Activated naive CD4-positive, alpha-beta T cell treated with anti-CD3 and anti-CD28 coated beads, Interleukin-2, amount 50 U/mL, for 16 hours (primary cell): Measurements from ENCODE around the gene RASGRP3.

Experiments
- DNase-seq: peaks from one replicate; pipeline ENCODE4 v3.0.0-alpha.2; 2020

The RASGRP3 gene

DNA sequence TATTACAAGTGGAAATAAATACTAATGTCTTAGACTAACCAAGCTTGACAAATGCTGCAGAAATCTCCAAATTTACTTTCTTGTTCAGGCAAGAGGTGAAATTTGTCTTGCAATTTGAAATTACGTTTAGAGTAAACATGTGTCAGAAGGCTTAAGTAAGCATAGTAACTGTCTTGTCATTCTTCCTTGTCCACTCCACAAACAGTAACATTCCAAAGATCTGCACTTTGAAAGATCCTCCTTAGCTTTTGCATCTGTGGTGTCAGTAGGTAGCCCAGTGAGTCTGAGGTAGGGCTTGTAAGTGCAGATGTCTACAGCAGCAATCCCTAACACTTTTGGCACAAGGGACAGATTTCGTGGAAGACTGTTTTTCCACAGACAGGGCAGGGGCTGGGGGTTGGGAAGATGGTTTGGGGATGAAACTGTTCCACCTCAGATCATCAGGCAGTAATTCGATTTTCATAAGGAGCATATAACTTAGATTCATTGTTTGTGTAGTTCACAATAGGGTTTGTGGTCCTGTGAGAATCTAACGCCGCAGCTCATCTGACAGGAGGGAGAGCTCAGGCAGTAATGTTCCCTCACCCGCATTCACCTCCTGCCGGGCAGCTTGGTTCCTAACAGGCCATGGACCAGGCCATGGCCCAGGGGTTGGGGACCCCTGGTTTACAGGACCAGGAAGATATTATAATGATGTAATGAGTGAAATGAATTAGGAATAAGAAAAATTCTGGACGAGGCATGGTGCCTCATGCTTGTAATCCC is 18.6 kb downstream of the RASGRP3 start:
- DNase-seq = no peak

DNA sequence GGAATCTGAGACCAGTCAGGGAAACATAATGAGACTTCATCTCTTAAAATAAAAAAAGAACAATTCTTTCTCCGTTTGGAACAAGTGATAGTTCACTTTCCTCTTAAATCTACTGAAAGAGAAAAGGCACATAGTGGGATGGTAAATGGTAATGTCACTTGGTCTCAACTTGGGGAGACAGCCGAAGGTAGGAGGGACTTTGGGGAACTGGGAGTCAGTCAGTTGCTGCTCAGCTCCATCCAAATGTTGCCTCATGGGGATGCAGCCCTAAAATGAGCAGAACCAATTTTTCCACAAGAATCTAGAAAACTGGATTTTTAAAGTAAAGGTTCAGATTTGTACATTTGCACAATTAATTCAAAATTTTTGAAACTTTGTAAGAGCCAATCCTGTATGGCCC is 19.2 kb downstream of the RASGRP3 start:
- DNase-seq = no peak

DNA sequence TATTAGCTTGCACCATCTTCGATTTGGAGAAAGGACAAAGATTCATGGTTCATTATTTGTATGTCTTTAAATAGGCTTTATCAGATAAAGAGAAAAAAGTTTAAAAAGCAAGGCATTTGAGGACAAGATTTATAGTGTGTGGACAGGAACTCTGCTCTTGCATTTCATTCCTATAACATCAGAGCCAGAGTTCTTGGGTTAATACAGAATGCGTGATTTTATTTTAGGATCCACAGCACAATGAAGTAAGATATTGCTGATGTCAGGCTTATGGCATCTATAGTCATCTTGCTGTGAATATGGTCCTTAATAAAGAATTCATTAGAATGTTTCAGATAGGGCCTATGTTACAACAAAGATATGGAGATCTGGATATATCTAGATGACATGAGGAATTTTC is 19.7 kb downstream of the RASGRP3 start:
- no peak for DNase-seq

DNA sequence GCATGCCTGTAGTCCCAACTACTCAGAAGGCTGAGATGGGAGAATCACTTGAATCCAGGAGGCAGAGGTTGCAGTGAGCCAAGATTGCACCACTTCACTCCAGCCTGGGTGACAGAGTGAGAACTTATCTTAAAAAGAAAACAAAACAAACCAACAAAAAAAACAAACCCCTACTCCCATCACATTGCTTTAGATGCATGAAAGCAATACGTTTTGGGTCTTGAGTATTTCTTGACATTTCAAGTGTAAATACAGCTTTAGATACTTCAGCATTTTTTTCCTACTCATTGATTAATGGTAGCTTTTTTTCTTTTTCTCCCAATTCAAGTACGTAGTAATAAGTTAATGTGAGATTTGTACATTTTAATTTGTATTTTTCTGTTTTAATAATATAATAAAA is 20.3 kb downstream of the RASGRP3 start:
- no peak for DNase-seq

DNA sequence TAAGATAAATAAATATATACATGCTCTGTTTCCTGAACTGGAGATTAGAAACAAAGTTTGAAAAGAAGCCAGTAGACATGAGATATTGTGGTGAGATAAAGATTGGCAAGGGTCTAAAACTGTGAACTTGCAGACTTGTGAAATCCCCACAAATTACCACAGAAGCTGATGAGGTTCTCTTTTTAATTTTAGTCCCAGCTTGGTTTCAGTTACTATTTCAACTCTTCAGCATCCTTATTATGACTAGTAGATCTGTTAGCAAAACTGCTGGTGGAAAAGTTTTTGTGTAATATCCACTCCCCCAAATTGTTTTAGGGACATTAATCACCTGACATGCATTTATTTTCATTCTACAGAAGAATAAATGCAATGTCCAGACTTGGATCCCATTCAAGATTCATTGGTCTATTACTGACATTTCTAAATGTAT is 20.8 kb downstream of the RASGRP3 start:
- no peak for DNase-seq

DNA sequence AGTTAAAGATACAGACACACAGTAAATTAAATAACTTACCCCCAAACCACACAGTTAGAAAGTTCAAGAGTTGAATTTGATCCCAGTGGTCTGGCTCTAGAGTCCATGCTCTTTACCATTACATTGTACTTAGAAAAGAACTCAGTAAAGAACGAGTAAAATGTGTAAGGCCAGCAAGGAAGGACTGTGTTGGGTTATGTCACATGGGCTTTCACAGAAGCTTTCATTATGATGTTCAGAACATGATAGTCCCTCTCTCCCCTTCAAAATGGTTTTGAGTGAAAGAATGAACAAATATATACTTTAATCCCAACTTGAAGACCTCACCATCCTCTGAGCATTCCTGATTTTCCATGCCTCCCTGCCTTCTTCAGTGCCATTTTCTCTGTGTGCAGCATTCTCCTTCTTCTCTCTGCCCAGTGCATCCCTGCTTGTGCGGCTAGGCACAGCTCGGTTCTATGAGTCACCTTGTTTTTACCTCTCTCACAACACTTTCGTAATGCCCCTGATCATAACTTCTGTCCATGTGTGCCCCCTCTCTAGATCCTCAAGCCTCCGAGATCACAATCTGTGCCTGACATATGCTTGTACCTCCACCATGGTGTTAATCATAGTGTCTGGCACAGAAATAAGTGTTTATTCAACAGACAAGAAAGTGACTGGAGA is 22.0 kb downstream of the RASGRP3 start:
- no peak for DNase-seq

DNA sequence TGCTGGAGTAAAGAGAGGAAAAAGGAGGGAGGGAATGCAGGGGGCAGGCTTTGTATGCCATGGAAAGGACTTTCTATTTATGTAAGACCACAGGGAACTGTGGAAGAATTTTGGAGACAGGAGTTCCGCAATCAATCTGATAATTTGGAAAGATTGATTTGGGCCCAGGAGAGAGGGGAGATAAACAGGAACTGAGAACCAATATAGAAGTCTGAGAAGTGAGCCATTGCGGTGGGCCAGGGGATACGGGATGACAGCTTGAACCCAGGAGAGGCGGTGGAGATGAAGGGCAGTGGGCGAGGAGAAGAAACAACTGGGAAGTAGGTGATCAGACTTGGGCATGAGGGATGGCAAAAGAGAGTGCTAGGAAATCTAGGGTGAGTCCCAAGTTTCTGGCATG is 23.7 kb downstream of the RASGRP3 start:
- DNase-seq = no peak

DNA sequence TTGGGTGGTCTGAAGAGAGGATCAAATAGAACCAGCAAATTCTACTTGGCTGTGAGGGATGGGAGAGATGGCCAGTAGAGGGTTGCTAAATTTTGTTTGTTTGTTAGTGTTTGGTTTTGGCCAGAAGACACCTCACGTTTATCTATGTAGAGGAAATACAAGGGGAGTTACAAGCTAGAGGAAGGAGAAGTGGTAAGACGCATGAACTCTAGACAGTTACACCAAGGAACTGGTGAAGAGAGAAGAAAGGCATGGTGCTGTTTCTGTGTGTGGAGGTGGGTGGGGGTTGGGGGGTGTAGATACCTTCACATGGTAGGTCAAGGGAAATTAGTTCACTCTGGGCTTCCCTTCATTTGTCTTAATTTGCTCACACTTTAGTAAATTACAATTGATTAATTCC is 25.6 kb downstream of the RASGRP3 start:
- DNase-seq = no peak

DNA sequence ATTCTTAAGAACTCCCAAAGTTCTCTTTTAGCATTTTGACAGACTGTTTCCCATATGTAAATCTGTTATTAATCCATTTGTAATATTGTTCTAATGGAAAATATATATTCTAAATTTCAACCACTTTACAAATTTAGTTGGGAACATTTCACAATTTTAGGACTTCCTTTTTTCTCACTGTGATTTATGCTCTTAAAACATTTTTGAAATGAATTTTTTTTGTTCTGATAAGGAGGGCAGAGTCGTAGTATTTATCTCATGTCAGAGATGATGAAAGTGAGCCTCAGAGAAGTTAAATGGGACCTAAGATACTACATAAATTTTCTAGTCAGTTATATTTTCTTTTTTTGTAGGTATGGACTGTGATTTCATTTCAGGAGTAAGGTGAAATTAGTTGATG is 26.6 kb downstream of the RASGRP3 start:
- no peak for DNase-seq

DNA sequence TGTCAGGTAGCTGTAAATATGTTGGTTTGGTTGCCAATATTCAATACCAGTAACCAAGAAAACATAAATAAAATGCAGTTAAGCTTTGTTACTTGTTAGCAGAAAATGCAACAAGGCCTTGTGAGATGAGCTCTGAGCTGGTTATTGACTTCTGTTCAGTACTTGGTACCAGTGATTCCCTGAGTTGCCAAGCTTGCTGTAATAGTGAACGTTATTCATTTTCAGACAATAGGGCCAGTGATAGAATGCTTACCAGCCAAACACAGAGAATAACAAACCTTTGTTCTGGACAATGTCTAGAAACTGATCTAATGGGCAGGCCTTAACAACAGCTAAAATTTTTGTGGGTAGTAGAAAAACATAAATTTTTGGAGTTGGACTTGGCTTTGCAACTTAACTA is 29.5 kb downstream of the RASGRP3 start:
- no peak for DNase-seq

DNA sequence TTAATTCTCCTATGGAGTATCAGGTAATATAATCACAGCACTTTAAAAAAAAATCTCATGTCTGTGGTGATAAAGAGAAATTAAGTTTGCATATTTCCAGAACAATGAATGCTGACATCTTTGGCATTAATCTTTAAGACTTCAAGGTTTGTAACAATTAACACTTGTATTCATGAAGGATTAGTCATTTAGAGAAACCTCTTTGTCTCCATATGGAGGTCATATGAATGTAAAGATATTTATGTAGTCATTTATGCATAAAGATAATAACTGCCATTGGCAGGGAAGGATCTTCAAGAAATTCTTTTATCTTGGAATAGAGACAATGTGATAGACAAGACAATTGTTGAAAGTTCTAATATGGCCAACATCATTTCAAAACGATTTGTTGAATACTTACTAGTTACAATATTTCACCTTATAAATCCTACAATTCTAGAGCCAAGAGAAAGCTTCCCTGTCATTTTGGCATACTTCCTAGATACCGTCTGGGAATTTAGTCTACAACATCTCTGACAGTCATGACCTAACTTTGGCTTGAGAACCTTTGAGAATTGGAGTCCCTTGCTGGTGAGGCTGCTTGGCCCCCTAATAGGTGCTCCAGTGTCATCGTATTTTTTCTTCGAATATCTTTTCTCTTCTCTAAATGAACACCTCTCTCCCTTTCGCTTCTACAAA is 33.6 kb downstream of the RASGRP3 start:
- no peak for DNase-seq

DNA sequence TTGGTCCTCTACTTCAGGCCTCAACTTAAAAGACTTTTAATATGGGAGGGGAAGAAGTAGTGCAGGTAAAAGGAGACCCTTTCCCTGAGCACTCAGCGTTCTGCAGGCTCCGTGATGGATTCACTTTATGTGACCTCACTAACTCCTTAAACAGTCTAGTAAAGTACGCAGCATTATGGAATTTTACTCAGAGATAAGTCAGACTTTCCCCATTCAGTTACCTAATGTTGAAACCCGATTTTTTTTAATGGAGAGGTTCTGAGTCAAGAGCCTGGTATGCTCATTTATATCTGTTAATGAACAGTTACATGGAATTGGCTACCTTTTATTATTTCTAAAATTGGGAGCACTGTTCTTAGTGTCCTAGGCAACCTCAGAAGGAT is 34.1 kb downstream of the RASGRP3 start:
- DNase-seq = no peak

DNA sequence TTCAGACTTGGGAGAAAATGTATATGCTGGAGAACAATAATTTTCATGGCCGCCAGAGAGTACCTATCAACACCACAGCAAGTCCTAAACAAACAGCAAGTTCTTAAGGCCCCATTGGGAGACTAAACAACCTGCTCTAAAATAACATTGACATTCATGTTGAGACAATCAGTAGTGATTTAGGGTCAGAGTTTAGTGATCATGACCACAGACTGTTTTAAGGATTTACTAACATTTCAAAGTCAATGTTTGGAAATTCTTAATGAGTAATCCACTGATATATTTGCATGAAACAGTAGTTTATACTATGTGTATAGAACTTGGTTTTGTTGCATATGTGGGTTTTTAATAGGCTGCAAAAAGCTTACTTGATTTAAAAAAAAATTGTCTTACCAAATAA is 34.7 kb downstream of the RASGRP3 start:
- DNase-seq = no peak

DNA sequence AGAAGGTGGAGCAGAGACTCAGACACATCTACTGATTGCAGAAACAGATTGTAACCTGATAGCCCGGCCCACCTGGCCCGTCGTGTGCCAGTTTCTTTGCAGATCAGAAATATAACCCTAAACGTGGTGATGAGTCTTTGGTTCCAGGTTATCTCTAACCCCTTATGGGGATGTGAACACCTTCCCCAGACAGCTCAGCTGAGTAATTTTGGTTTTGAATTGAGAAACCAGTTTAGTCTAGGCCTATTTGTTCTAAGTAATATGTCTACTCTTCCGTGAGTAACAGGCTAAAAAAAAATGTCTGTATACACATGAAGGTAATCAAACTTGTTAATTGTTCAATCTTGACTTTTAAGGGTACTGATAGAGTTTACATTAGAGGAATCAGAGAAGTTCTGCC is 35.7 kb downstream of the RASGRP3 start:
- DNase-seq = no peak

DNA sequence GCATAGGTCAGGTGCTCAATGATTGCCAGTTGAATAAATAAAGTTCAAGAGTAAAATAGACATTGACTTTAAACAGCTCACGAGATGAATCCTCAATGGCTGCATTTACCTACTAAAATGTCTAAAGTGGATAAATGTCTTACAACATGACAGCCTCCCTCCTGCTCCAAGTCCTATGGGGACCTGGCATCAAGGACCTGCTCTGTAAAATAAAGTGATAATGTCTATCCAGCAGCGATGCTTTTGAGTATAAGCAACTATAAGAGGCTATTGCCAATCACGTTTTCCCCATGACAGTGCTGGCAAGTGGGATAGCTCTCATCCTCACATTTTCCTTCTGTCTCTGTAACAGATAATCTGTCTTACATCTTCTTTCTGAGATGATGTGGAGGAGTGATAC is 37.0 kb downstream of the RASGRP3 start:
- no peak for DNase-seq

DNA sequence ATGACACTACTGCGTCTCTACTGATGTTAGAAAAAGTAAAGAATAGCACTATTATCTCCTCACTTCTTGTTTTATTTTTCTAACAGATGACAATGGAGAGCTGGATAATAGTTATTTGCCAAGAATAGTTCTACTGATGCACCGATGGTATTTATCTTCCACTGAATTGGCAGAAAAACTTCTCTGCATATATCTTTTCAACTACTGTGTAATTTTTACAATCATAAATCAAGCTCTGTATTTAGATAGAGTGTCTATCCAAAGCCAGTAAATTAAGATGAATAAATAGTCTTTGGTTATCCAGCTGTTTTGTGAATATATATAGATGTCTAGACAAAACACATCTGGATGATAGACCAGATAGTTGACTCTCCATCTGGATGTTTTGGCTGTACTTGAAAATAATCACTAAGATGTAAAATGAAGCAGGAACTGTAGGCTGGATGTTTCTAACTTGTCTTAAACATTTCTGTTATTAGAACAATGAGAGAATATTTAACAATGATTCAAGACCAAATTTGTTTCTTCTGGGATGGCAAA is 40.1 kb downstream of the RASGRP3 start:
- no peak for DNase-seq

DNA sequence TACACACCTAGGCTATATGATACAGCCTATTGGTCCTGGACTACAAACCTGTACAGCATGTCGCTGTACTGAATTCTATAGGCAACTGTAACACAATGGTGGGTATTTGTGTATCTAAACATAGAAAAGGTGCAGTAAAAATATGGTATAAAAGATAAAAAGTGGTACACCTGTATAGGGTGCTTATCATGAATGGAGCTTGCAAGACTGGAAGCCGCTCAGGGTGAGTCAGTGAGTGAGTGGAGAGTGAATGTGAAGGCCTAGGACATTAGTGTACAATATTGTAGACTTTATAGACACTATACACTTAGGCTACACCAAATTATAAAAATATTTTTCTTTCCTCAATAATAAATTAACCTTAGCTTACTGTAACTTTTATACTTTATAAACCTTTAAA is 41.8 kb downstream of the RASGRP3 start:
- DNase-seq = no peak

DNA sequence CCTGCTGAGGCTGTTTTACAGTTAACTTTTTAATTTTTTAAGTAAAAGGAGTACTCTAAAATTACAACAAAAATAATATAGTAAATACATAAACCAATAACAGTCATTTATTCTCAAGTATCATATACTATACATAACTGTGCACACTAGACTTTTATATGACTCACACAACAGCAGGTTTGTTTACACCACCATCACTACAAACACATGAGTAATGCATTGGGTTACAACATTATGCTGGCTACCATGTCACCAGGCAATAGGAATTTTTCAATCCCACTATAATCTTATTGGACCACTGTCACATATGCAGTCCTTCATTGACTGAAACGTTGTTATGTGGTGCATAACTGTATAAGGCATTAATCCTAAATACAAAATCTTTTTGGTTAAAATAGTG is 42.5 kb downstream of the RASGRP3 start:
- DNase-seq = no peak

DNA sequence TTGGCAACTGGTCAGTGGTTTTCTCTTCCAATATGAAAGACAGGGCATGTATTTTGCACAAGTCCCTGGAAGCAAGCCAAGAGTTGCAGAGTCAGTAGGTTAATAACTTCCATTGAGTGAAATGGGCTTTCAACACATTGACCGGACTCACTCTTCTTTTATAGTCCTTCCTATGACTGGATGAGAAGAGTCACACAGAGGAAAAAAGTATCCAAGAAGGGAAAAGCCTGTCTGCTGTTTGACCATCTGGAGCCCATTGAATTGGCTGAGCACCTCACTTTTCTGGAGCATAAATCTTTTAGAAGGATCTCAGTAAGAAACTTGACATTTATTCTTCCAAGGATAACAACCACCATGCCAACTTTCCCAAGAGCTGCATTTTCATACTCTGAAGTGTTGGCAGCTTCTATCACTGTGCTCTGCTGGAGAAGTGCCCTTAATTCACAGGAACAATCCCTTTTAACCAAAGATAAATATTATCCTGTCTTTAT is 45.4 kb downstream of the RASGRP3 start:
- no peak for DNase-seq

DNA sequence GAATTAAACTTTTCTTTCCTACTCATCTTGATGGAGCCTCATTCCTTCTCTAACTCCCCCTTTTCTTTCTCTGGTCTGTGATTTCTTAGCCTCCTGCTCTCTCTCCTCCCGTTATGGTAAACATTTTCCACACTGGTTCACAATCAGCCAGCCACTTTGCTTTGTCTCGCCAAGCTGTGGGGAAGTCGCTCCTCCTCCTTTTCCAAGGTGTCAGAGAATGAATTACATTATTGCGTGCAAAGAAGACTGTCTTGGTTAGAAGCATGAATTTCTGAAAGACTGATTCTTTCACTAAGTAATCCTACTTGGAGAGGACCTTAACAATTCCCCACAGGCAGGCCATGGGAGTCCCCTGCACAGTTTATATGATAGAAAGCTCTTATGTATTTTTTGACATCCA is 46.1 kb downstream of the RASGRP3 start:
- no peak for DNase-seq

DNA sequence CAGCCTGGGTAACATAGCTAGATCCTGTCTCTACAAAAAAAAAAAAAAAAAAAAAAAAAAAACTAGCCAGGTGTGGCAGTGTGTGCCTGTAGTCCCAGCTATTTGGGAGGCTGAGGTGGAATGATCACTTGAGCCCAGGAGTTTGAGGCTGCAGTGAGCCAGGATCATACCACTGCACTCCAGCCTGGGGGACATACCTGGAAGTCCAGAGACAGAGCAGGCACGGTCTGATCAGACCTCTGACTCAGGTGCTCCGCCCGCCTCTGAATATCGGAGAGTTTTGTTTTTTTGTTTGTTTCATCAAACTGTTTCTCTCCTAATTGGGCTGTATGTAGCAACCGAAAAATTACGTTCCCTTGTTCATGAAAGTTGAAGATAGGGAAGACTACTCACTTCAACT is 49.2 kb downstream of the RASGRP3 start:
- DNase-seq = no peak

DNA sequence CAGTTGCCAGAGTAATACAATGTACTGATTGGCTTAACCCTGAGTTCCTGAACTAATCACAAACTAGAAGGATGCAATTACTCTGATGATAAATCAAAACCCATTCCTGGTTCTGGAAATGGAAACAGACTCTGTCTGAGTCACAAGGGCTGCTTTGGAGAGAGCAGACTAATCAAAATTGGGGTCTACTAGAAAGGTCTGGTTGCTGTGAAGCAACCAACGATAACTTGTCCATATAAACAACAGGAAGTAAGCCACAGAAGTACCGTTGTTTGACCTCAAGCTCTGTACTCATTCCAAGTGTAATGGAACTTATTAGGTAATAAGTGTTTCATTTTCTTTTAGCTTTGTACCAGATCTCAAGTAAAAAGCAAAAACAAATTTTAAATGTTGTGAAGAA is 49.7 kb downstream of the RASGRP3 start:
- DNase-seq = no peak

DNA sequence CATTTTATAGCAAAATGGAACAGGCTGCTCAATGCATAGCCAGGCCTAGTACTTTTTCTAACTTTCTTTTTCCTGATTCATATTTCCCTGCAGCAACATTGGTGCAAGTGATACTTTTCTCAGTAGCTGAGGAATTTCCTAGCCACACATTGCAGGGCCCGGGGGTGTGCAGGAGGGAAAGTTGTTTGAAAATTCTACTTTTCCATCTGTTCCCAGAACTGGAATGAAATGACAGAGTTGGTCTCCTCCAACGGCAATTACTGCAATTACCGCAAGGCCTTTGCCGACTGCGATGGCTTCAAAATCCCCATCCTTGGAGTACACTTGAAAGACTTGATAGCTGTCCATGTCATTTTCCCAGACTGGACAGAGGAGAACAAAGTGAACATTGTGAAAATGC is 50.5 kb downstream of the RASGRP3 start:
- DNase-seq = no peak

DNA sequence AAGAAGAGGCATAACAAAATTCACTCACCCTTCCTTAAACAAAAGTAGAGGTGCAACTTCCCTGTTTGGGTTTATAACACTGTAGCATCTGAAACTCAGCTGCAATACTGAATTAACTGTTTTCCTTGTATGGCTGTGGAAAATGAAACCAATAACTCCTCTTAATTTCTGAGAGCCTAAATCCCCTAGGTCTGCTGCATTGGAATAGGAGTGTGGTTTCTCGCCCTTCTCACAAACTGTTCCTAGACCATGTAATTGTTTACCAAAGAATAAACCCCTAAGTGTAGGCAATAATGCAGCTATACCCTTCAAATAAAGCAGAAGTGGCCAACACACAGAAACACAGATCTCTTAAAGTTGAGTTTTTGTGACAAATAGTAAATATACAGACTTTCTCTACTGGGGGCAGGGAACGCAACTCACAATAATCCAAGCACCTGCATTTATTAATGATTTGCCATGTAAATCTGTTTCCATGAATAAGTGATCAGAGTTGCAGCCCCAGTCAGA is 52.0 kb downstream of the RASGRP3 start:
- DNase-seq = no peak
